ENCODE results near the gene KLHL12.

KLHL12 gene

DNA sequence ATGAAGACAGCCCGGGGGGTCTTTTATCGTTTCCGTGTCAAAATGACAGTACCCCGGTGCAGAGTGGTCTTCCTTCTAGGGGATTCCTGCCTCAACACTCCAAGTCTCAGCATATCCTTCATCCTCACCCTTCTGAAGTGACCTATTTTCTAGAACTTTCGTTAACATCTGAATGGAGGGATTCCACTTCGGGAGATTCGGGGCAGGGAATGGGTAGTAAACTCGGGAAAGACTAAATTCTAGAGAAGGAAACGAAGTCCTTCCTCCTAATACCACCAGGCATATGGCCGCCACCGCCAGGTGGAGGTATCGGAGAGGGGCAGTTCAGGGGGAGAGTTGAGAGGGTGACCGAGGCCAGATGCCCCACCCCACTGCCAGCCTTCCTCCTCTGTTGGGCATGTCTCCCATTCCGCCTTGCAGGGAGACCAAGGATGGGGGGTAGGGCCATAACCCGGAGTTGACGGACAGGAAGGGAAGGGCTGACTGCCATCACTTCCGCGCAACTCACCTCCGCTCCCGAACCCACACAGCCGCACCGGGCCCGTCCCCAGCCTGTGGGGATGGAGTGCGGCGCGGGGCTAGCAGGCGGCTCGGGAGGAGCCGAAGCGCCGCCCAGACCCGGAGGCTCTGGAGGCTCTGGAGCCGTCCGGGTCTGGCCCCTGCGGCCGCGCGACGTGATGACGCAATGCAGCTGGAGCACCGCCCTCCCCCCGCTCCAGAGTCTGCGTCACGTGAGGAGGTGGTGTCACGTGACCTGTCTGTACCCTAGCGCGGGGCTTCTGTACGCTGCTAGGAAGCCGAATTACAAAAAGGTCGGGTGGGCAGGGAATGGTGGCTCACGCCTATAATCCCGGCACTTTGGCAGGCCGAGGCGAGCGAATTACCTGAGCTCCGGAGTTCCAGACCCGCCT lies at the start of gene KLHL12:
Gene KLHL12 (minus strand): TSS at position 654 of the 911 bp plus-strand sequence. CDS start 2,072 bp downstream, outside the sequence.
- TF ChIP-seq, protein P1, sequence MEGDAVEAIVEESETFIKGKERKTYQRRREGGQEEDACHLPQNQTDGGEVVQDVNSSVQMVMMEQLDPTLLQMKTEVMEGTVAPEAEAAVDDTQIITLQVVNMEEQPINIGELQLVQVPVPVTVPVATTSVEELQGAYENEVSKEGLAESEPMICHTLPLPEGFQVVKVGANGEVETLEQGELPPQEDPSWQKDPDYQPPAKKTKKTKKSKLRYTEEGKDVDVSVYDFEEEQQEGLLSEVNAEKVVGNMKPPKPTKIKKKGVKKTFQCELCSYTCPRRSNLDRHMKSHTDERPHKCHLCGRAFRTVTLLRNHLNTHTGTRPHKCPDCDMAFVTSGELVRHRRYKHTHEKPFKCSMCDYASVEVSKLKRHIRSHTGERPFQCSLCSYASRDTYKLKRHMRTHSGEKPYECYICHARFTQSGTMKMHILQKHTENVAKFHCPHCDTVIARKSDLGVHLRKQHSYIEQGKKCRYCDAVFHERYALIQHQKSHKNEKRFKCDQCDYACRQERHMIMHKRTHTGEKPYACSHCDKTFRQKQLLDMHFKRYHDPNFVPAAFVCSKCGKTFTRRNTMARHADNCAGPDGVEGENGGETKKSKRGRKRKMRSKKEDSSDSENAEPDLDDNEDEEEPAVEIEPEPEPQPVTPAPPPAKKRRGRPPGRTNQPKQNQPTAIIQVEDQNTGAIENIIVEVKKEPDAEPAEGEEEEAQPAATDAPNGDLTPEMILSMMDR (IDR thresholded peaks at IDR 0.05; ENCODE audit: low read depth, low read length, missing control alignments), result peak; percentile 63
- H3K4me3 ChIP-seq (ENCODE audit: low read depth, low read length), result peak within 1 kb of the TSS; percentile 93
- peak; percentile 89 for DNase-seq (ENCODE audit: low read depth)

- no peak overlapping the region for H3K4me3 ChIP-seq (ENCODE audit: low read depth, low read length)
- DNase-seq (ENCODE audit: low read depth), result no peak
- TF ChIP-seq, protein P1 (IDR thresholded peaks at IDR 0.05; ENCODE audit: low read depth, low read length, missing control alignments), result no peak
Measured at GRCh38 chr1:202976633-202977032, 49.6 kb upstream of the KLHL12 start.

DNA sequence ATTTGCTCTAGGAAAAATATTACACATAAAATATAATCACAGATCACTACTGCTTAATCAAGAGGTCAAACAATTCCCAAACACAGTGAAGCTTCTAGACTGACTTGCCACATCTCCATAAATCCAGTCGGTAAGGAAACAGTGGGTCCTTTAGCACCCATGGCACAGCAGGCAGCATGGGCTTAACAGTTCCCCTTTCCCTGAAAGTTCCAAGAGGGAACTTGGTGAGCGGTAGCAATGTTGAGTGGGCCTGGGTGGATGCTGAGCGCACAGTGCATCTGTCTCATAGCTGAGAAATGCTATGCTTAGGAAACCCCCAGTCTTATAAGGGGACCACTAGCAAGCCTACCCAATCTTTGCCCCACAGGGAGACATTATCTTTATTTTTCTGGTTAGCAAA lies 47.8 kb upstream of the KLHL12 start:
- TF ChIP-seq, protein P1 (IDR thresholded peaks at IDR 0.05; ENCODE audit: low read depth, low read length, missing control alignments), result no peak
- no peak for DNase-seq (ENCODE audit: low read depth)
- no peak overlapping the region for H3K4me3 ChIP-seq (ENCODE audit: low read depth, low read length)

- H3K4me3 ChIP-seq (ENCODE audit: low read depth, low read length), result no peak overlapping the region
- DNase-seq (ENCODE audit: low read depth), result no peak
- TF ChIP-seq, protein P1 (IDR thresholded peaks at IDR 0.05; ENCODE audit: low read depth, low read length, missing control alignments), result no peak
Measured at GRCh38 chr1:202972046-202972445, 45.0 kb upstream of the KLHL12 start.

GRCh38 chr1:202968895-202969295 lies 41.9 kb upstream of the KLHL12 start:
- TF ChIP-seq, protein P1 (IDR thresholded peaks at IDR 0.05; ENCODE audit: low read depth, low read length, missing control alignments), result peak; percentile 89
- peak; percentile 55 for DNase-seq (ENCODE audit: low read depth)
- no peak overlapping the region for H3K4me3 ChIP-seq (ENCODE audit: low read depth, low read length)

DNA sequence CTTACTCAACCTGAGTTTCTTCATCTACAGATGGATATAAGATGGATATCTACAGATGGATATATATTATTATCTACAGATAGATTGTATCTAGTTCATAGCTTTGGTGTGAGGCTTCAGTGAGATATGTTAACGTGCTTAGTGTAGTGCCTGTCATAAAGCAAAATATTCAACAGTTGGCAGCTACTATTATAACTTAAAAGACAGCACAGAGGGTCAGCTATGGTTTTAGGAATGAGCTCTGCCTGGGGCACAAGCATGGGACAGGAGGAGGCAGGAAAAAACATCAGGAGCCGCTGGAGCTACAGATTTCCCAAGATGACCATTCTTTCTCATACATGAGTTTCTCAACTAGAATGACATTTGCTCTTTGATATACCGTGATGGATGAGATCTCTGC lies 41.3 kb upstream of the KLHL12 start:
- DNase-seq (ENCODE audit: low read depth), result no peak
- TF ChIP-seq, protein P1 (IDR thresholded peaks at IDR 0.05; ENCODE audit: low read depth, low read length, missing control alignments), result no peak
- no peak overlapping the region for H3K4me3 ChIP-seq (ENCODE audit: low read depth, low read length)

Data from GM12864 (cell line).